Stimulated activated CD4-positive, alpha-beta T cell treated with anti-CD3 and anti-CD28 coated beads, Interleukin-4, amount 100 ng/mL, for 24 hours (primary cell): ENCODE measurements around the gene CYP2D6.

ENCODE experiments used
- DNase-seq: peaks from one replicate; pipeline ENCODE4 v3.0.0-alpha.2; 2020

The CYP2D6 gene

GRCh38 chr22:42079319-42080251 lies 51.0 kb downstream of the CYP2D6 start, which contains the start of gene SMDT1:
TSS of gene SMDT1 (plus strand) at chr22:42079700. CDS start at chr22:42079769, 69 bp downstream.
- peak; percentile 99 for DNase-seq

- no peak for DNase-seq
These were observed 51.9 kb downstream of the CYP2D6 start for GRCh38 chr22:42078469-42079318.

GRCh38 chr22:42077486-42078125 lies 53.0 kb downstream of the CYP2D6 start:
- no peak for DNase-seq

GRCh38 chr22:42076764-42077485 lies 53.7 kb downstream of the CYP2D6 start:
- no peak for DNase-seq
